ENCODE measurements around the gene RNU6-8. TPM values are rescaled to one million over a fixed set of nuclear protein-coding genes. Genes with fewer than 3 reads are reported as not detected.

Gene RNU6-8
- total RNA-seq, 1 donor from 2014 or later: not detected

DNA sequence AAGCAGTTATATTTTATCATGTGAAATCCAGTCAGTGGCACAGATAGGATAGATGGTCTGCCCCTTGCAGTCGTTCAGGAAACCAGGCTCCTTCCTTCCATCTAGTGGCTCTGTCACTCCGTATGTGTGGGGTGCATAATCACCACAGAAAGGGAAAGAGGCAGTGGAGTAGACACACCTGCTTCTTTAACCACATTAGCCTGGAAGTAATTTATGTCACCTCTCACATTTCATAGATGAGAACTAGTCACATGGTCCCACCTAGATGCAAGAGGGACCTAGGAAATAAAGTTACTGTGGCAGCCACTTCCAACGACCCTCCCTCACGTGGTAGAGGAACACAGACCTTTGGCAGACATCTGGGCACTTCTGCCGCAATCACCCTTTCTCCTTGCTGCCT, 14.2 kb upstream of the RNU6-8 start:
- no peak for DNase-seq (ENCODE audit: low spot score, unreplicated experiment)
- Mint-ChIP-seq H3K27ac (no peak overlapping the region), H3K4me3 (ENCODE audit: low read depth) (no peak overlapping the region), H3K27me3 (no peaks in the 10 kb centered on the region), H3K36me3 (ENCODE audit: insufficient read depth) (no peaks in the 10 kb centered on the region), H3K9me3 (ENCODE audit: low read depth) (no peaks in the 10 kb centered on the region), H3K4me1 (ENCODE audit: low read depth) (peaks cover 11% of the 10 kb centered on the region)
- TF ChIP-seq, protein P1, sequence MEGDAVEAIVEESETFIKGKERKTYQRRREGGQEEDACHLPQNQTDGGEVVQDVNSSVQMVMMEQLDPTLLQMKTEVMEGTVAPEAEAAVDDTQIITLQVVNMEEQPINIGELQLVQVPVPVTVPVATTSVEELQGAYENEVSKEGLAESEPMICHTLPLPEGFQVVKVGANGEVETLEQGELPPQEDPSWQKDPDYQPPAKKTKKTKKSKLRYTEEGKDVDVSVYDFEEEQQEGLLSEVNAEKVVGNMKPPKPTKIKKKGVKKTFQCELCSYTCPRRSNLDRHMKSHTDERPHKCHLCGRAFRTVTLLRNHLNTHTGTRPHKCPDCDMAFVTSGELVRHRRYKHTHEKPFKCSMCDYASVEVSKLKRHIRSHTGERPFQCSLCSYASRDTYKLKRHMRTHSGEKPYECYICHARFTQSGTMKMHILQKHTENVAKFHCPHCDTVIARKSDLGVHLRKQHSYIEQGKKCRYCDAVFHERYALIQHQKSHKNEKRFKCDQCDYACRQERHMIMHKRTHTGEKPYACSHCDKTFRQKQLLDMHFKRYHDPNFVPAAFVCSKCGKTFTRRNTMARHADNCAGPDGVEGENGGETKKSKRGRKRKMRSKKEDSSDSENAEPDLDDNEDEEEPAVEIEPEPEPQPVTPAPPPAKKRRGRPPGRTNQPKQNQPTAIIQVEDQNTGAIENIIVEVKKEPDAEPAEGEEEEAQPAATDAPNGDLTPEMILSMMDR (IDR thresholded peaks at IDR 0.05; ENCODE audit: unreplicated experiment): no peak

DNA sequence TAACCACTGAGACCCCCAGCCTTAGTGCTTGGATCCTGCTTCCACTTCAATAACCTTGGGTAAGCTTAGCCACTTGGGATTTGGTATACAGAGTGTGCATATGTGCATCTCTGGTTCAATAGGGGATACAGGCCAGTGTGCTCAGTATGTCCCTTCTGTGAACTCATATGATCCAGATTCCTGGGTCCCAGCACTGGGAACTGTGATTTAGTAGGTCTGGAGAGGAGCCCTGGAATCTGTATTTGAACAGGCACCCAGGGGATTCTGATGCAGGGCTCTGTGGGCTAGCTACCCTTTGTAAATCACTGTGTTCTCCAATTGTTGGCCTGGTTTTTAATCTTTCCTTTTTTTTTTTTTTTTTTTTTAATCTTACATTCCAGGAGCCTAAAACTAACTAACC, 9.8 kb upstream of the RNU6-8 start:
- no peaks in the 10 kb centered on the region for H3K36me3 Mint-ChIP-seq (ENCODE audit: insufficient read depth)
- H3K4me3 Mint-ChIP-seq (ENCODE audit: low read depth): no peak overlapping the region
- peaks cover 6% of the 10 kb centered on the region for H3K4me1 Mint-ChIP-seq (ENCODE audit: low read depth)
- TF ChIP-seq, protein P1 (IDR thresholded peaks at IDR 0.05; ENCODE audit: unreplicated experiment): no peak
- no peaks in the 10 kb centered on the region for H3K27me3 Mint-ChIP-seq
- H3K27ac Mint-ChIP-seq: no peak overlapping the region
- no peaks in the 10 kb centered on the region for H3K9me3 Mint-ChIP-seq (ENCODE audit: low read depth)
- DNase-seq (ENCODE audit: low spot score, unreplicated experiment): no peak

DNA sequence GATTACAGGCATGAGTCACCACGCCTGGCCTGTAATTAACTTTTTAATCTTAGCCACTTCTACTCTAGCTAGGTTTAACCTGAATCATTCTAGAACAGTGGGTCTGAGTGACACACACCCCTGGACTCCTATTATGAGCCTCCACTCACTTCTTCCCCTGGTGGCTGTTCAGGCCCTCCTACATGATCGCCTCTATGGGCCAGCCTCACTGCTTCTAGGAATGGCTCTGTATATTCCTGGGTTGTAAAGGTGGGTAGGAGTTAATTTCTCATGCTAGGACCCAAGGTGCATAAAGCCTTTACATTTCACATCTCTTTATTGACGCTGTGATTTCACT, 8.0 kb upstream of the RNU6-8 start:
- no peak overlapping the region for H3K4me3 Mint-ChIP-seq (ENCODE audit: low read depth)
- H3K27ac Mint-ChIP-seq: no peak overlapping the region
- DNase-seq (ENCODE audit: low spot score, unreplicated experiment): no peak
- peaks cover 2% of the 10 kb centered on the region for H3K4me1 Mint-ChIP-seq (ENCODE audit: low read depth)
- H3K9me3 Mint-ChIP-seq (ENCODE audit: low read depth): no peaks in the 10 kb centered on the region
- no peaks in the 10 kb centered on the region for H3K27me3 Mint-ChIP-seq
- H3K36me3 Mint-ChIP-seq (ENCODE audit: insufficient read depth): no peaks in the 10 kb centered on the region
- TF ChIP-seq, protein P1 (IDR thresholded peaks at IDR 0.05; ENCODE audit: unreplicated experiment): no peak

DNA sequence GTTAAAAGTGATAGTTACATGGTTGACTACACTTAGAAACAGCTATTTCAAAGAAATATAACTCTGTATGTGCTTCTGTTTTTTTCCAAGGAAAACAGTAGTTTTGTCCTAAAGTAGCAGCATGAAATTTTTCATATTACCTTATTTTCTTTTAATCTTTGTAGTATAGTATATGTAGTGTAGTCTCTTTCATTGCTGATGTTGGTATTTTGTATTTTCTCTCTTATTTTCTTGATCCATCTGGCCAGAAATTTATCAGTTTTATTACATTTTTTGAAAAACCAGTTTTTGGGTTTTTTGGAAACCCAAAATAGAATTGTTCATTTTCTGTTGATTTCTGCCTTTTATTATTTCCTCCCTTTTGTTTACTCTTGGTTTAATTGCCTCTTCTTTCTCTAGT, 6.4 kb upstream of the RNU6-8 start:
- TF ChIP-seq, protein P1 (IDR thresholded peaks at IDR 0.05; ENCODE audit: unreplicated experiment): no peak
- Mint-ChIP-seq H3K4me3 (ENCODE audit: low read depth) (no peak overlapping the region), H3K27me3 (no peaks in the 10 kb centered on the region), H3K9me3 (ENCODE audit: low read depth) (no peaks in the 10 kb centered on the region), H3K36me3 (ENCODE audit: insufficient read depth) (no peaks in the 10 kb centered on the region), H3K4me1 (ENCODE audit: low read depth) (peaks cover 4% of the 10 kb centered on the region), H3K27ac (no peak overlapping the region)
- DNase-seq (ENCODE audit: low spot score, unreplicated experiment): no peak

DNA sequence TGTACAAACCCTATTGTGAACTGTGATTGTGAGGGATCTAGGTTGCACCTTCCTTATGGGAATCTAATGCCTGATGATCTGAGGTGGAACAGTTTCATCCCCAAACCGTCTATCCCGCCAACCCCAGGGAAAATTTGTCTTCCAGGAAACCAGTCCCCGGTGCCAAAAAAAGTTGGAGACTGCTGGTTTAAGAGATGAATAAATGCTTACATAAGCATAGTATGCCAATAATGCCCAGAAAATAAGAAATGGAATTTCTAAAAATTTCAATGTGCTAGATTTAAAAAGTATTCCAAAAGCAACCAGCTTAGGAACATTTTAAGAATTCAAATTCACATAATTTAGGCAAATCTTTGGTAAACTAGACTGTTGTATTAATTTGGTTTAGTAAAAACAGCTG, 5.4 kb upstream of the RNU6-8 start:
- Mint-ChIP-seq H3K27me3 (no peaks in the 10 kb centered on the region), H3K4me3 (ENCODE audit: low read depth) (no peak overlapping the region), H3K27ac (no peak overlapping the region), H3K36me3 (ENCODE audit: insufficient read depth) (no peaks in the 10 kb centered on the region), H3K4me1 (ENCODE audit: low read depth) (peaks cover 10% of the 10 kb centered on the region), H3K9me3 (ENCODE audit: low read depth) (no peaks in the 10 kb centered on the region)
- DNase-seq (ENCODE audit: low spot score, unreplicated experiment): no peak
- TF ChIP-seq, protein P1 (IDR thresholded peaks at IDR 0.05; ENCODE audit: unreplicated experiment): no peak

Data from progenitor cell of endocrine pancreas (in vitro differentiated cells).